IPS DF 4.7 (cell line): Measurements from ENCODE around the gene GRIN2D.
"Not testable (repeated sequence)": the region's sequence is repeated elsewhere in the genome, so short reads cannot be mapped to it uniquely, and the experiment has no call there.

Source experiments
- DNase-seq: peaks from one replicate; pipeline ENCODE4 v3.0.0-alpha.2; 2013; ENCODE audit warnings: low spot score; ENCODE audit errors: extremely low read depth

GRIN2D gene

GRCh38 chr19:48371367-48371766 lies 22.1 kb upstream of the GRIN2D start:
- DNase-seq = no peak

GRCh38 chr19:48371771-48372170 lies 21.7 kb upstream of the GRIN2D start:
- DNase-seq = not testable (repeated sequence)

GRCh38 chr19:48372904-48373303 lies 20.6 kb upstream of the GRIN2D start:
- DNase-seq = no peak

- DNase-seq = no peak
Observed at GRCh38 chr19:48373567-48373966, 19.9 kb upstream of the GRIN2D start.

GRCh38 chr19:48378194-48378570 lies 15.3 kb upstream of the GRIN2D start:
- DNase-seq = no peak

GRCh38 chr19:48379058-48379457 lies 14.4 kb upstream of the GRIN2D start:
- no peak for DNase-seq

- no peak for DNase-seq
Observed at GRCh38 chr19:48381178-48381950, 12.1 kb upstream of the GRIN2D start.

GRCh38 chr19:48382286-48382685 lies 11.2 kb upstream of the GRIN2D start:
- no peak for DNase-seq

GRCh38 chr19:48385461-48386087 lies 7.9 kb upstream of the GRIN2D start:
- no peak for DNase-seq

- DNase-seq = no peak
Observed at GRCh38 chr19:48386981-48387380, 6.5 kb upstream of the GRIN2D start.

GRCh38 chr19:48390188-48391099 lies 3.0 kb upstream of the GRIN2D start:
- DNase-seq = no peak

GRCh38 chr19:48391100-48392005 lies 2.1 kb upstream of the GRIN2D start, which contains the start of gene KDELR1:
Gene KDELR1 (minus strand): TSS chr19:48391551. CDS start chr19:48391358, 193 bp downstream.
- no peak for DNase-seq

- DNase-seq = not testable (repeated sequence)
Observed at GRCh38 chr19:48392006-48392344, 1.5 kb upstream of the GRIN2D start.

- no peak for DNase-seq
Observed at GRCh38 chr19:48392860-48393558, 459 bp upstream of the GRIN2D start.

GRCh38 chr19:48394331-48395169 lies 1.1 kb downstream of the GRIN2D start:
- DNase-seq = no peak

- DNase-seq = no peak
Observed at GRCh38 chr19:48395170-48395455, 1.6 kb downstream of the GRIN2D start.

- no peak for DNase-seq
Observed at GRCh38 chr19:48395499-48395898, 2.0 kb downstream of the GRIN2D start.

GRCh38 chr19:48396016-48396823 lies 2.8 kb downstream of the GRIN2D start:
- DNase-seq = no peak

- DNase-seq = no peak
Observed at GRCh38 chr19:48396824-48397176, 3.3 kb downstream of the GRIN2D start.
